K562 (cell line): Measurements from ENCODE around the gene ANO3. TPM values are rescaled to one million over a fixed set of nuclear protein-coding genes. Genes with fewer than 3 reads are reported as not detected.

Experiments
- ATAC-seq: fragments of 200-7000 bp; cut with Tn5 transposase; 3 replicates; pipeline ENCODE4 v1.9.1; 2020; ENCODE audit warnings: moderate library complexity
- BruUV-seq: library from RNA; stranded (reverse); fragments of 400-500 nt; replicated peaks from 2 replicates; lab custom pipeline; 2021; lab: Mats Ljungman, UMichigan
- CTCF ChIA-PET: fragments of 300-600 bp; formaldehyde crosslinking; extraction: SDS; loops from one replicate; lab custom pipeline; 2021; ENCODE audit warnings: low intra/inter-chr PET ratio; lab: Yijun Ruan, JAX
- POLR2A ChIA-PET: fragments of 300-600, 350-650 bp; sonication (Branson Sonifier 250); formaldehyde crosslinking; extraction: SDS; loops from one replicate; lab custom pipeline; 2021; ENCODE audit warnings: antibody characterized with exemption, inconsistent platforms; lab: Yijun Ruan, JAX
- DNase-seq, 4 experiments: peaks; one replicate each; pipeline versions ENCODE4 v3.0.0 to v3.0.0-alpha.2; 2011 to 2018; ENCODE audit warnings: low spot score in 3 of 4, mixed read lengths in 3 of 4; ENCODE audit errors: extremely low read depth in 1 of 4
- FAIRE-seq: peaks from 2 replicates; lab custom pipeline; 2011; peaks lifted over from hg19 to GRCh38; lab: Jason Lieb, UNC
- H2AFZ ChIP-seq: 2 replicates; pipeline ENCODE4 v1.6.0; 2011; ENCODE audit warnings: low read depth, low read length, control low read depth, inconsistent platforms
- H3K27ac ChIP-seq: fragments of 200-600 bp; 3 replicates; pipeline ENCODE4 v1.8.0; 2011; ENCODE audit warnings: low read depth, mild to moderate bottlenecking, control low read depth, inconsistent platforms, low read length, moderate library complexity, mixed read lengths; ENCODE audit errors: extremely low read depth
- H3K27me3 ChIP-seq, 2 experiments: fragments of 300-600 bp in 1 of 2; 2 replicates in 1 of 2; 3 replicates in 1 of 2; pipeline versions ENCODE4 v1.6.0 to v1.8.0; 2011; ENCODE audit warnings: inconsistent platforms in 2 of 2, low read length in 2 of 2, mild to moderate bottlenecking in 1 of 2, mixed read lengths in 1 of 2, moderate library complexity in 1 of 2; ENCODE audit not compliant: control insufficient read depth in 2 of 2, insufficient read depth in 2 of 2
- H3K36me3 ChIP-seq: fragments of 300-600 bp; 3 replicates; pipeline ENCODE4 v1.8.0; 2011; ENCODE audit warnings: mild to moderate bottlenecking, low read length, inconsistent platforms; ENCODE audit not compliant: control insufficient read depth, insufficient read depth
- H3K4me1 ChIP-seq, 2 experiments: fragments of 200-600 bp in 1 of 2; replicated peaks in 1 of 2; 2 replicates in 1 of 2; 3 replicates in 1 of 2; pipeline versions ENCODE4 v1.5.1 to v1.8.0; 2011; ENCODE audit warnings: inconsistent platforms in 2 of 2, low read length in 2 of 2, mild to moderate bottlenecking in 1 of 2, mixed read lengths in 1 of 2, moderate library complexity in 1 of 2; ENCODE audit not compliant: control insufficient read depth in 2 of 2, insufficient read depth in 2 of 2
- H3K4me2 ChIP-seq: 2 replicates; pipeline ENCODE4 v1.6.1; 2011; ENCODE audit warnings: low read length, control low read depth, inconsistent platforms, mixed read lengths; ENCODE audit not compliant: insufficient read depth
- H3K4me3 ChIP-seq: fragments of 200-600 bp; sonication (generic), shearing (Covaris generic); 2 replicates; pipeline ENCODE4 v1.5.1; 2016; ENCODE audit warnings: control low read depth, inconsistent platforms
- H3K79me2 ChIP-seq: fragments of 200-600 bp; 3 replicates; pipeline ENCODE4 v1.8.0; 2011; ENCODE audit warnings: low read length, inconsistent platforms; ENCODE audit not compliant: control insufficient read depth, insufficient read depth
- H3K9ac ChIP-seq, 2 experiments: 2 replicates each; pipeline versions ENCODE4 v1.6.0 to v1.6.1; 2011; ENCODE audit warnings: low read depth in 2 of 2, low read length in 2 of 2, control low read depth in 1 of 2, inconsistent platforms in 1 of 2, mild to moderate bottlenecking in 1 of 2, mixed read lengths in 1 of 2; ENCODE audit not compliant: insufficient read depth in 1 of 2
- H3K9me1 ChIP-seq: one replicate; pipeline ENCODE4 v1.6.0; 2011; ENCODE audit warnings: inconsistent platforms, mild to moderate bottlenecking, low read length, moderate library complexity; ENCODE audit not compliant: control insufficient read depth, insufficient read depth
- H3K9me3 ChIP-seq: replicated peaks from 2 replicates; pipeline ENCODE4 v1.5.1; 2011; ENCODE audit warnings: low read depth, low read length, inconsistent platforms; ENCODE audit not compliant: control insufficient read depth, insufficient read depth
- H4K20me1 ChIP-seq: replicated peaks from 2 replicates; pipeline ENCODE4 v1.6.1; 2011; ENCODE audit warnings: low read length, inconsistent platforms, mixed read lengths; ENCODE audit not compliant: control insufficient read depth, insufficient read depth
- ARID4B ChIP-seq: sonication (generic); formaldehyde crosslinking; IDR thresholded peaks from 2 replicates; pipeline ENCODE4 v1.8.0; 2022; ENCODE audit warnings: mild to moderate bottlenecking, missing genetic modification reagents
- EZH2 ChIP-seq: IDR thresholded peaks from 2 replicates; pipeline ENCODE4 v1.6.1; 2012; ENCODE audit warnings: low read depth, mild to moderate bottlenecking, inconsistent platforms, low read length, borderline replicate concordance
- ZNF398 ChIP-seq: fragments of 250-450 bp; sonication (Bioruptor Pico); IDR thresholded peaks from 2 replicates; pipeline ENCODE4 v1.8.0; 2021; ENCODE audit warnings: moderate library complexity, mild to moderate bottlenecking, inconsistent platforms
- WGBS: fragments of 100-300 bp; shearing (Covaris generic); methylation state at CpG from one replicate; pipeline ENCODE4 v1.1.6; 2016; ENCODE audit warnings: low coverage, mixed read lengths; ENCODE audit not compliant: insufficient coverage; ENCODE audit errors: missing lambda C conversion rate; 5-methylcytosine and 5-hydroxymethylcytosine counted together
- in situ Hi-C: fragments of 300-500 bp; cut with MboI; formaldehyde crosslinking; loops from 4 replicates; pipeline ENCODE4 v1.15.0; 2018; ENCODE audit warnings: inconsistent platforms, mixed read lengths
- intact Hi-C: fragments of 100-400 bp; cut with micrococcal nuclease; formaldehyde crosslinking; loops from 2 replicates; pipeline ENCODE4 v1.14.2; 2022
- polyA plus RNA-seq, 8 experiments: library from polyadenylated mRNA; depleted of rRNA in 4 of 8; stranded (reverse) in 5 of 8; unstranded in 3 of 8; fragments of >200 nt; fragmentation: Nextera tagmentation in 2 of 8; fragmentation: Illumina TruSeq in 1 of 8; extraction: Ambion mirVana in 2 of 8; extraction: Trizol in 1 of 8; gene quantifications; 2 replicates each; pipeline versions ENCODE4 v1.2.1 to v1.2.3, GENCODE V29; 2011 to 2014; ENCODE audit warnings: inconsistent platforms in 1 of 8, missing spikeins in 1 of 8
- total RNA-seq, 7 experiments: library from RNA; depleted of rRNA in 6 of 7; stranded (reverse); fragments of >200 nt in 6 of 7; fragmentation: Illumina TruSeq in 2 of 7; extraction: Trizol in 2 of 7; gene quantifications; 2 replicates each; pipeline versions ENCODE4 v1.2.1 to v1.2.3, GENCODE V29; 2011 to 2021; ENCODE audit warnings: low replicate concordance in 1 of 7

The ANO3 gene
- total and polyA plus RNA-seq, 9 of the 15 experiments (the other 6 are each of a cell fraction or from before 2014, with no cell fraction given), result 0.01 to 0.13 (median 0.04) TPM; not detected in 1

GRCh38 chr11:26662916-26663315 is 331.0 kb downstream of the ANO3 start:
- BruUV-seq, result no TSS peak
- ChIA-PET POLR2A (no interaction called here), CTCF (no interaction called here)
- no peak overlapping the region for H3K4me2 ChIP-seq
- H3K4me3 ChIP-seq, result no peak overlapping the region
- TF ChIP-seq EZH2 (no peak), ZNF398 (CRISPR knock-in tag) (no peak), ARID4B (CRISPR knock-in tag) (no peak)
- H3K36me3 ChIP-seq, result no peaks in the 10 kb centered on the region
- H2AFZ ChIP-seq, result no peak overlapping the region
- H3K27me3 ChIP-seq, result no peaks in the 10 kb centered on the region
- DNase-seq, result no peak
- no peaks in the 10 kb centered on the region for H3K9me3 ChIP-seq
- no peak for FAIRE-seq
- ATAC-seq, result no peak
- no peak overlapping the region for H3K27ac ChIP-seq
- no peaks in the 10 kb centered on the region for H3K4me1 ChIP-seq
- no peaks in the 10 kb centered on the region for H3K9me1 ChIP-seq
- in situ Hi-C loops, result no loop called here
- H4K20me1 ChIP-seq, result no peaks in the 10 kb centered on the region
- no peak overlapping the region for H3K9ac ChIP-seq
- 0% methylated on average over 1 of the region's 1 CpG for WGBS
- intact Hi-C loops, result no loop called here
- H3K79me2 ChIP-seq, result no peaks in the 10 kb centered on the region
